ENCODE results near the gene SPTLC3. TPM values are rescaled to one million over a fixed set of nuclear protein-coding genes. Genes with fewer than 3 reads are reported as not detected.
A peak's percentile ranks its signal among the peaks of the same experiment; 100 is the strongest.

The SPTLC3 gene
- total RNA-seq, 1 donor from 2014 or later = 32.3 TPM

GRCh38 chr20:13034115-13034514, 25.3 kb downstream of the SPTLC3 start:
- DNase-seq = no peak

GRCh38 chr20:13034936-13035335, 26.2 kb downstream of the SPTLC3 start:
- DNase-seq = no peak

DNA sequence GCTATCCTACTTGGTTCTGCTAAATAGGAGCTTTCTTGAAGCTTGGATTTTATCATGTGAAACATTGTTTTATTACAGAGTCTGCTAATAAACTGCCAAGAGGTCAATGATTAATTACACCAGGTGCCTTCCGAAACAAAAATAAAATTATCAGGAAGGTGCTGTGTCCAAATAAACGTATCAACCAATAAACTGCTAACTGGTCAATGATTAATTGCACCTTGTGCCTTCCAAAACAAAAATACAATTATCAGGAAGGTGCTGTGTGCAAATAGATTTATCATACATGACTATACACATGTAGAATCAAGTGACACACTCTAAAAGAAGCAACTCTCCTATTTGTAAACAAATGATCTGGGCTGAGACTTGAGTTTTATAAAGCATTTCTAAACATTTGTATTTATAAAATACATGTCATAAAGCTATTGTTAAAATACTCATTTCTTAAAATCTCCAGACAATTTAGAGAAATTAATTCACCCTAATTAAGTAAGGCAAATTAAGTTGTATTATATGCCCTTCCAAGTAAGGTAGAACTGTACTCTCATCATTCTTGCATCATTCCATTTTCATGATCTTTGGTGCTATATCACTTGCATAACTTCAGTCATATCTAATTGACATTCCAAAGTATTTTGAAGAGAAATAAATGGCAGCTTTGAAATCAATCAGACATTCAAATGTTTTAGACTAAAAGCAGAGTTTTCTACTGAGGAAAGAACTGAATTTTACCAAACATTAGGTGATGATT, 26.8 kb downstream of the SPTLC3 start:
- DNase-seq = no peak

GRCh38 chr20:13037727-13038126, 29.0 kb downstream of the SPTLC3 start:
- no peak for DNase-seq

- no peak for DNase-seq
Observed at GRCh38 chr20:13041574-13042457, 33.0 kb downstream of the SPTLC3 start.

DNA sequence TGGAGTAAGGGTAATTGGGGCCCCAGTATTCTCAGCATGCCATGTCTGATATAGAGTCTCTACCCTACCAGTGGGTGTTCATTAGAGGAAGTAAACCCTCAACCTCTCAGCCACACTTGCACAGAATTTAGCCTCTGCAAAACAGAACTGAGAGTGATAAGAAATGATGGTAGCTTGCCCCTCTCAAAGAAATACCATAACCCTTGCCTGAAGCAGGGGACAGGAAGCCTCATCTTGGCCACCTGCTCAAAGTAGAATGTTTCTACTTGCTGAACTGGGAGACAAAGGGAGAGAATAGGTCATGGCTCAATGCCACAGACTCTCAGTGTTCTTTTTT, 33.7 kb downstream of the SPTLC3 start:
- no peak for DNase-seq

DNA sequence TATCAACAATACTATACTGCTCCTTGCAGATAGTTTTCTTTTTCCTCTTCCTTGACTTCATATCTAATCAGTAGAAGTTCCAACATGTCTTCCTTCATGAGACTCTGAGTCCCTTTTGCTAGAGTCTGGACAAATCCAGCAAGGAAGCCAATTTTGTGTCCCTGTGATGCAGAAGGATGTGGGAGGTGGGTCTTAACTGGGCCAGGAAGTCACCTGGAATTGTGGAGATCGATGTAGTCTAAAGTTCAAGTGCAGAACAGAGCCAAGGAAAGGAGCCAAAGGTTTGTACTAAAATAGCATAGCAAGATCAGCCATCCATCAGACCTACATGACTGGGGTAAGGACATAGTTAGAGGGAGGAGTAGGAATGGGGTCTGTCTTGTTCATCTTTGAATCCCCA, 37.6 kb downstream of the SPTLC3 start:
- DNase-seq = no peak

DNA sequence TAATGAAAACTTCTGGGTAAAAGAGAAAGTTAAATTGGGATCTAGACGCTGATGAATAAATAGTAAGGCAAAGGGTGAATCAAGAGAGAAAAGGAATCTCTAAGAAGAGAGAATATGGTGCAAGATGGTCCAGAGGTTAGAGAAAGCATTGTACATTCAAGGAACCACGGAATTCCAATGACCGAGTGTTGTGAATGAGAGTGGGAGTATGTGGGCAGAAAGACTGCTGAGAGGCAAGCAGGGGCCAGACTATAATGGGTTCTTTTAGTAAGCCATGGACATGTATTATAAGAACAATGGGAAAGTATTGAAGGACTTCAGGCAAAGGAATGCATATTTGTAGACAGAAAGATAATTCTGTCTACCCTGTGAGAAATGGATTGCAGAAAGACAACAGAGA, 45.2 kb downstream of the SPTLC3 start:
- no peak for DNase-seq

DNA sequence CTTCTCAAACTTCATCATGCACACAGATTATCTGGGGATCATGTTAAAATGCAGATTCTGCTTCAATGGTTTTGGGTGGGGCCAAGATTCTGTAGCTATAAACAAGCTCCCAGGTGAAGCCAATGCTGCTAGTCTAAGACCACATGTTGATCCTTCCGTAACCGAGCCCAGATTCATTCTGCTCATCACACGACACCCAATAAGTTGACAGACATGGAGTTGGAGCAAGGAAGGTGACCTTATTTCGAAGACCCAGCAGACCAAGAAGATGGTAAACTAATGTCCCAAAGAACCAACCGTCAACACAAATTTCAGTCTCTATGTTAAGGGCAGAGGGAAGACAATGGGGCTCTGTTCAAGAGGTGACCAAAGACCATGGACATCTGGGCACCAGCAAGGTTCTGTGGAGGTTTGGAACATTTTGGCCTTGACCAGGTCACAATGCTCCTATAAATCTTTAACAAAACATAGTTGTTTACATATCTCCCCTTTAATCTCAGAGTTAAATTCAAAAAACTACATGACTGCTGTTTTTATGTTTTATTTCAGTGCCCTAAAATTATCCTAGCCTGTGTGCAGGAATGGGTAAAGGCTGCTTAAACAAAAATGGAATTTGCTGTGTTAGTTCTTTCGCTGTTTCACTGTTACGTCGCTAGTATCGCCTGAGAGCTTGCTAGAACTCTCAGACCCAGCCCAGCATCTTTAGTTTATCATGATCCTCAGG, 50.1 kb downstream of the SPTLC3 start:
- DNase-seq = no peak

DNA sequence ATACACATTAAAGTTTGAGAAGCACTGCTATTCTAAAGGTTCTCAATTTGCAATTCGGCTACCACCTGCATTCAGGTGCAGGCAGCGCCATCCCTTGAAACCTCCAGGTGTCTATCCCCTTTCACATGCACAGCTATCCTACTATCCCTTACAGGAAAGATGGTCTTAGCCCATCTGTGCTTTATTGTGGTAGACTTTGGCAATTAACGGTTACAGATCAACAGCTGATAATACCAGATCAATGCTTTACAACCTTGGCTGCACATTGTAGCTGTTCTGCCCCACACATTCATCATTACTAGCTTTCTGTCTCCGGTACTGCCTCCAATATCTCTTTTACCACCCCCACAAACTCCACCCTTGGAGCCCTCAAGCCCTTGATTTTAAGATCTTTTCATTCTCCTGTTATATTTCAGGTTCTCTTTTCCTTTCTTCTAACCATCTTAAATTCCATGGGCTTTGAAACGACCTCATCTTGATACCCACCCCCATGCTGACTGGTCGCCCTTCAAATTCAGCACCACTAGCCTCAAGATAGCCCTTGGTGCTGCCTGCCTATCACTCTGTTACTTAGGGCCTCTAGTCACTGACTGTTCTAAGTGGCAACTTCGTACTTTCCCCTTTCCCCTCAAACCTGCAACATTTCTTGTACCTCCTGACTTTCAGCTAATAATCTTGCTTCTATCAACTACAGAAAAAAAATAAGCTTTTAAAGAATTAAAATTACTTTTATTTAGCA, 50.8 kb downstream of the SPTLC3 start:
- no peak for DNase-seq

- no peak for DNase-seq
Observed at GRCh38 chr20:13060327-13060726, 51.6 kb downstream of the SPTLC3 start.

DNA sequence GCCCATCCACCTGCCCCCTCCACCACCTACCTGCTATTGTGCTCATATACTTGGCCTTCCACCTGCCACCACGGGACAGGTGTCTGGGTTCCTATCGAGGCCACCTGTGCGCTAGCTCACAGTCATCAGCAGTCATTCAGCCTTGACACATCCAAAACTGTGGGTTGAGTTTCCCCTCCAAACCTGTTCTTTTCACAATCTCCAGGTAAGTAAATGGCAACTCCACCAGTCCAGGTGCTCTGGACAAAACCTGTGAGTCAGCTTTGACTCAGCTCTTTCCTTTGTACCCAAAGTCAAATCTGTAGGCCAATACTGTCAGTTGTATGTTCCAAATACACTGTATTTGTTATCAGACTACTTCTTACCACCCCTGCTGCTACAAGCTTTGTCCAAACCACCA, 52.6 kb downstream of the SPTLC3 start:
- DNase-seq = no peak

DNA sequence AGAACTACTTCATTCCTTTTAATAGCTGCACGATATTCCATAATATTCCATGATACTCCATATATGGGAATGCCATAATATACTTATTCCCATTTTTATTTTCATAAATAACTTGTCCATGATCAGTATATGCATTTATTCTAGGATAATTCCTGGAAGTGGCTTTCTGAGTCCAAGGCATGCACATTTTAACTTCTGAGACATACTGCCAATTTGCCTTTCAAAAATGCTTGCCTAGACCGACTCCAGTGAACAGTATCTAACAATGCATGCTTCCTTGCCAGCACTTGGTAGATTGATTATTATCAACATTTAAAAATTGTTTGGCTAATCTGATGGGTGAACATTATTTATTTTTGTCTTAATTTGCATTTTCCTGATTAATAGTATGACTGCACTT, 54.0 kb downstream of the SPTLC3 start:
- no peak for DNase-seq

GRCh38 chr20:13068336-13068735, 59.6 kb downstream of the SPTLC3 start:
- DNase-seq = no peak

- no peak for DNase-seq
Observed at GRCh38 chr20:13081877-13082276, 73.1 kb downstream of the SPTLC3 start.

GRCh38 chr20:13082378-13082777, 73.6 kb downstream of the SPTLC3 start:
- no peak for DNase-seq

GRCh38 chr20:13085275-13085674, 76.5 kb downstream of the SPTLC3 start:
- DNase-seq = no peak

DNA sequence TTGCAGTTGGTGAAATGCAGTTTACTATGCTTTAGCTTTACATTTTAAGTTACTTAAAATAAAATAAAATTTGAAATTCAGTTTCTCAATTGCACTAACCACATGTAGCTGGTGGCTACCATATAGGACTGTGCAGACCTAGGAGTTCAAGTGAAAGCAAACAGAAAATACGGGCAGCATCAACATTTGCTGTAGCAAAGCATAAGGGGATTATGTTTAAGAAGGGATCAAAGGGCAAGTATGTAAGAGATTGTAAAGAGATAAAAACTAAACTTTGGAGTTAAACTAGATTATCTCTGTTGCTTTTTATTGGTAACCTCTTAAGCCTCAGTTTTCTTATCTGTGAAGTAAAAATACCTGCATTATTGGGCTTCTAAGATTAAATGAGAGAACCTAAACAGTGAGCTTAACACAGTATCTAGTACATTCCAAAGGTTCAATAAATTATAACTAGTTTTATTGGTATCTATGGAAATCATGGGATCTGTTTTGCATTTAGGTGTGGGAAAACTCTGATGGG, 81.2 kb downstream of the SPTLC3 start:
- DNase-seq = no peak

DNA sequence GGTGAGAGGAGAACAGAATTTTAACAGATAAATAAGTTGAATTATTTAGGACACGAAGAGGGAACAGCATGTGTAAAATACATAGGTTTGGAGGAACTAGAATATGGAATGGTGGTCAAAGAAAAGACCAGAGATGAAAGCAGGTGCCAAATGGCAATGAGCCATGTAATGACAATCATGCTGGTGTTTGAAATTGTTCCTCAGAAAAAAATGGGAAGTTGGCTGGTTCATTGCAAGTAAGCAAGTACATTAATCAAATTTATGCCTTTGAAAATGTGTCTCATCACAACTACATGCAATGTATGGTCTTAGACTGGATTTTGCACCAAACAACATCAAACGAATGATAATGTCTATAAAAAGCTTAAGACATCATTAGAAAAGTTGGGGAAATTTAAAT, 83.3 kb downstream of the SPTLC3 start:
- no peak for DNase-seq

DNA sequence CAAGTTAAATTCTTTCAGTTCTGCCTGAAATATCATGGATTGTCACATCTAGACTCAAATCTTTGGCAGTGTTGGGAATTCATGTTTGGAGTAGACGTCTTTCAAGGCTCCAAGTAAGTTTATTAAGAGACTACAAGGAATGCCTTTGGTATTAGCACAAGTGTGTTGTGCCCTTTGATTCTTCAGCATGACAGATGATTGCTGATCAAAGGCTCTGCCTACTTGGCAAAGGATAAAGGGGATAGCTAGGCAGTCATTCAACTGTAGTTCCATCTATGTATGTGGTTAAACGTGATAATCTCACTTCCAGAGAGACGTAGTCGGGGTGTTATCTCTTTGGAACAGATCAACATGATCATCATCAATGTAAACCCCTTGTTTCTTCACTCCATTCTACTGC, 86.2 kb downstream of the SPTLC3 start:
- no peak for DNase-seq

- no peak for DNase-seq
Observed at GRCh38 chr20:13098720-13099355, 90.1 kb downstream of the SPTLC3 start.

DNA sequence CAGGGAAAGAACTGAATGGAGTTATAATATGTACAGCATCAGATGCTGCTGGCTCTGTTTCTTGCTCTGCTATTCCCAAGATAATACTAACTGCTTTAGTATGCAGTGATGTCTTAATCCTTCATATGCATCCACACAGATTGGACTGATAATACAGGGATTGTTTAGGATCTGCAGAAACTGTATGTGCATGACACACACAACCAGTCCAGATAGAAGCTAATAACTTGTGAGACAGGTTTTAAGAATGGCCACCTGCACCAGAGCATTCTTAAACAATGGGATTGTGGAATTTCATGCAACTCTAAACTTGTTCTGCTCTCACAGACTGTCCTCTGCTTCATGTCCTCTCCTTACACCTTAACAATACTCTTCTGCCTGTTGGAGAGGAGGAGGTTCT, 90.9 kb downstream of the SPTLC3 start:
- DNase-seq = peak; percentile 24

All from skin of body (tissue), 2 donors.